Bronchial epithelial cell (primary cell): ENCODE results near the gene STUB1. TPM values are rescaled to one million over a fixed set of nuclear protein-coding genes. Genes with fewer than 3 reads are reported as not detected.

Experiments used
- DNase-seq: peaks from one replicate; pipeline ENCODE4 v3.0.0-alpha.2; 2010; ENCODE audit warnings: low read depth
- FAIRE-seq: peaks from 2 replicates; lab custom pipeline; 2011; peaks lifted over from hg19 to GRCh38; lab: Jason Lieb, UNC
- H3K27me3 ChIP-seq: 2 replicates; pipeline ENCODE4 v1.5.1; 2011; ENCODE audit warnings: low read length; ENCODE audit not compliant: control insufficient read depth, insufficient read depth
- H3K36me3 ChIP-seq: 2 replicates; pipeline ENCODE4 v1.5.1; 2011; ENCODE audit warnings: low read length; ENCODE audit not compliant: control insufficient read depth, insufficient read depth
- H3K4me3 ChIP-seq: 2 replicates; pipeline ENCODE4 v1.5.1; 2011; ENCODE audit warnings: mild to moderate bottlenecking, low read depth, low read length, control low read depth
- total RNA-seq: library from RNA; depleted of rRNA; stranded (reverse); fragments of >200 nt; gene quantifications from 2 replicates; pipeline ENCODE4 v1.2.1, GENCODE V29; 2014
- TF ChIP-seq, protein P1 (sequence below): IDR thresholded peaks from 2 replicates; pipeline ENCODE4 v1.5.1; 2011; ENCODE audit warnings: mild to moderate bottlenecking, moderate library complexity, low read length, control low read depth, inconsistent platforms; ENCODE audit not compliant: insufficient read depth, severe bottlenecking

STUB1 gene
- total RNA-seq: 159 and 204 TPM in 2 replicates

DNA sequence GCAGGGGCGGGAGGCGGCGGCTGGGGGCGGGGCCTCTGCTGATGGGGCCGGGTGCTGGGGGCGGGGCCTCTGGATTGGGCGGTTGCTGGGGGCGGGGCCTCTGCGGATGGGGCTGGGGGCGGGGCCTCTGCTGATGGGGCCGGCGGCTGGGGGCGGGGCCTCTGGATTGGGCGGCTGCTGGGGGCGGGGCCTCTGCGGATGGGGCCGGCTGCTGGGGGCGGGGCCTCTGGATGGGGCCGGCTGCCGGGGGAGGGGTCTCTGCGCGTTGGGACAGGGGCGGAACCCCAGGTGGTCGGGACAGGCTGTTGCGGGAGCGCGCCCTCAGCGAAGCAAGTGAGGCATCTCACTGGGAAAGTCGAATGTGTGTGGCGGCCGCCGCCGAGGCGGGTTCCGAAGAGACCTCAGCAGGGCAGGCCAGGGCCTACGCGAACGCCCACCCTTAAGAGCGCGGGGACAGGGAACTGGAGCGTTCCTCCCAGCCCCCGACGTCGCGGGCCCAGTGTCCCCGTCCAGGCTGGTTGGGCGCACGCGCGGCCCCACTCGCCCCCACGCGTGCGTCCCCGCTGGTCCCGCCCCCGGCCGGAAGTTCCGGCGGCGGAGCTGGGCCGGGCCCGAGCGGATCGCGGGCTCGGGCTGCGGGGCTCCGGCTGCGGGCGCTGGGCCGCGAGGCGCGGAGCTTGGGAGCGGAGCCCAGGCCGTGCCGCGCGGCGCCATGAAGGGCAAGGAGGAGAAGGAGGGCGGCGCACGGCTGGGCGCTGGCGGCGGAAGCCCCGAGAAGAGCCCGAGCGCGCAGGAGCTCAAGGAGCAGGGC lies at the start of gene STUB1:
Gene STUB1, plus strand, starts transcription at position 597 of the 811 bp plus-strand sequence. Its CDS starts 116 bp downstream, at position 713.
- Histone ChIP-seq H3K36me3 (peaks cover 22% of the 10 kb centered on the region), H3K27me3 (no peaks in the 10 kb centered on the region), H3K4me3 (peak within 1 kb of the TSS; percentile 72)
- TF ChIP-seq, protein P1, sequence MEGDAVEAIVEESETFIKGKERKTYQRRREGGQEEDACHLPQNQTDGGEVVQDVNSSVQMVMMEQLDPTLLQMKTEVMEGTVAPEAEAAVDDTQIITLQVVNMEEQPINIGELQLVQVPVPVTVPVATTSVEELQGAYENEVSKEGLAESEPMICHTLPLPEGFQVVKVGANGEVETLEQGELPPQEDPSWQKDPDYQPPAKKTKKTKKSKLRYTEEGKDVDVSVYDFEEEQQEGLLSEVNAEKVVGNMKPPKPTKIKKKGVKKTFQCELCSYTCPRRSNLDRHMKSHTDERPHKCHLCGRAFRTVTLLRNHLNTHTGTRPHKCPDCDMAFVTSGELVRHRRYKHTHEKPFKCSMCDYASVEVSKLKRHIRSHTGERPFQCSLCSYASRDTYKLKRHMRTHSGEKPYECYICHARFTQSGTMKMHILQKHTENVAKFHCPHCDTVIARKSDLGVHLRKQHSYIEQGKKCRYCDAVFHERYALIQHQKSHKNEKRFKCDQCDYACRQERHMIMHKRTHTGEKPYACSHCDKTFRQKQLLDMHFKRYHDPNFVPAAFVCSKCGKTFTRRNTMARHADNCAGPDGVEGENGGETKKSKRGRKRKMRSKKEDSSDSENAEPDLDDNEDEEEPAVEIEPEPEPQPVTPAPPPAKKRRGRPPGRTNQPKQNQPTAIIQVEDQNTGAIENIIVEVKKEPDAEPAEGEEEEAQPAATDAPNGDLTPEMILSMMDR: no peak
- FAIRE-seq (no peak), DNase-seq (peak; percentile 61)

DNA sequence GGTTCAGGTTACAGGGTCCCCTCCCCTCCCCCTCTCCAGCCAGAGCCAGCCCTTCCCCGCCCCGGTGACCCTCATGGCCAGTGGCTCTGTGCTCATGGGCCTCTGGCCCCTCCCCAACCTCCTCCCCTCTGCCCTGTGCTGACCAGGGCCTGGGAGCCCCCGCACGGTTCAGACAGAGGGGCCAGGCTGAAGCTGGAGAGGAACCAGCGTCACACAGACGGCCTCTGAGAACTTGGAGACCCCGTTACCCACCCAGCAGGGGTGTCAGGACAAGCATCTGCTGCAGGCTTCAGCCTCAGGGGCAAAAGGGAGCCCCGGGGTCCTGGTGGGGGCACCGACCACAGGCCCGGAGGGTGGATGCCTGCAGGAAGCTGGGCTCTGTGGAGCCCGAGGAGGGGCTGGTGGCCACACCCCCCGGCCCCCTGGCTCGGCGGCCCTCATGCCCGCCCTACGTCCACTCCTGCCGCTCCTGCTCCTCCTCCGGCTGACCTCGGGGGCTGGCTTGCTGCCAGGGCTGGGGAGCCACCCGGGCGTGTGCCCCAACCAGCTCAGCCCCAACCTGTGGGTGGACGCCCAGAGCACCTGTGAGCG lies 49.3 kb upstream of the STUB1 start, which contains the start of gene WFIKKN1:
Gene WFIKKN1, plus strand, starts transcription at position 171 of the 591 bp plus-strand sequence. Its CDS starts 269 bp downstream, at position 440.
- TF ChIP-seq, protein P1: no peak
- FAIRE-seq: no peak
- Histone ChIP-seq H3K27me3 (no peaks in the 10 kb centered on the region), H3K36me3 (peaks cover 5% of the 10 kb centered on the region), H3K4me3 (no peak within 1 kb of the TSS)
- DNase-seq: no peak

DNA sequence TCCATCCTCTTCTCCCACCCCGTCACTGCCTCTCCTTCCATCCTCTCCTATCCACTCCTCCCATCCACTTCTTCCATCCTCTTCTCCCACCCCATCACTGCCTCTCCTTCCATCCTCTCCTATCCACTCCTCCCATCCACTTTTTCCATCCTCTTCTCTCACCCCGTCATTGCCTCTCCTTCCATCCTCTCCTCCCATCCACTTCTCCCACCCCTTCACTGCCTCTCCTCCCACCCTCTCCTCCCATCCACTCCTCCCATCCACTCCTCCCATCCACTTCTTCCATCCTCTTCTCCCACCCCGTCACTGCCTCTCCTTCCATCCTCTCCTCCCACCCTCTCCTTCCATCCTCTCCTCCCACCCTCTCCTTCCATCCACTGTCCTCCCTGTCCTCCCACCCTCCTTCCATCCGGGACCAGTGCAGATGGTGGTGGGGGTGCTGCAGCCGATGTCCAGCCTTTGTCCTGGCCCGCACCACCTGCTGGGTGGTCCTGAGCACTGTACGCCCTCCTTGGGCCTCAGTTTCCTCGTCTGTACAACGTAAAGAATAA lies 48.3 kb upstream of the STUB1 start:
- no peaks in the 10 kb centered on the region for H3K27me3 ChIP-seq
- no peak for DNase-seq
- peaks cover 5% of the 10 kb centered on the region for H3K36me3 ChIP-seq
- TF ChIP-seq, protein P1: no peak
- H3K4me3 ChIP-seq: no peak overlapping the region
- no peak for FAIRE-seq

DNA sequence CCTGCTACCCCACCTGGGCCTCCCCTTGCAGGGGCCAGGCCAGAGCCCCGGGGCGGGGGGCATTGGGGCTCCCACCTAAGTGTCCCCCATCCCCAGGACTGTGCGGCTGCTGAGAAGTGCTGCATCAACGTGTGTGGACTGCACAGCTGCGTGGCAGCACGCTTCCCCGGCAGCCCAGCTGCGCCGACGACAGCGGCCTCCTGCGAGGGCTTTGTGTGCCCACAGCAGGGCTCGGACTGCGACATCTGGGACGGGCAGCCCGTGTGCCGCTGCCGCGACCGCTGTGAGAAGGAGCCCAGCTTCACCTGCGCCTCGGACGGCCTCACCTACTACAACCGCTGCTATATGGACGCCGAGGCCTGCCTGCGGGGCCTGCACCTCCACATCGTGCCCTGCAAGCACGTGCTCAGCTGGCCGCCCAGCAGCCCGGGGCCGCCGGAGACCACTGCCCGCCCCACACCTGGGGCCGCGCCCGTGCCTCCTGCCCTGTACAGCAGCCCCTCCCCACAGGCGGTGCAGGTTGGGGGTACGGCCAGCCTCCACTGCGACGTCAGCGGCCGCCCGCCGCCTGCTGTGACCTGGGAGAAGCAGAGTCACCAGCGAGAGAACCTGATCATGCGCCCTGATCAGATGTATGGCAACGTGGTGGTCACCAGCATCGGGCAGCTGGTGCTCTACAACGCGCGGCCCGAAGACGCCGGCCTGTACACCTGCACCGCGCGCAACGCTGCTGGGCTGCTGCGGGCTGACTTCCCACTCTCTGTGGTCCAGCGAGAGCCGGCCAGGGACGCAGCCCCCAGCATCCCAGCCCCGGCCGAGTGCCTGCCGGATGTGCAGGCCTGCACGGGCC lies 47.5 kb upstream of the STUB1 start:
- DNase-seq: no peak
- Histone ChIP-seq H3K4me3 (no peak overlapping the region), H3K27me3 (no peaks in the 10 kb centered on the region), H3K36me3 (peaks cover 3% of the 10 kb centered on the region)
- TF ChIP-seq, protein P1: no peak
- no peak for FAIRE-seq

DNA sequence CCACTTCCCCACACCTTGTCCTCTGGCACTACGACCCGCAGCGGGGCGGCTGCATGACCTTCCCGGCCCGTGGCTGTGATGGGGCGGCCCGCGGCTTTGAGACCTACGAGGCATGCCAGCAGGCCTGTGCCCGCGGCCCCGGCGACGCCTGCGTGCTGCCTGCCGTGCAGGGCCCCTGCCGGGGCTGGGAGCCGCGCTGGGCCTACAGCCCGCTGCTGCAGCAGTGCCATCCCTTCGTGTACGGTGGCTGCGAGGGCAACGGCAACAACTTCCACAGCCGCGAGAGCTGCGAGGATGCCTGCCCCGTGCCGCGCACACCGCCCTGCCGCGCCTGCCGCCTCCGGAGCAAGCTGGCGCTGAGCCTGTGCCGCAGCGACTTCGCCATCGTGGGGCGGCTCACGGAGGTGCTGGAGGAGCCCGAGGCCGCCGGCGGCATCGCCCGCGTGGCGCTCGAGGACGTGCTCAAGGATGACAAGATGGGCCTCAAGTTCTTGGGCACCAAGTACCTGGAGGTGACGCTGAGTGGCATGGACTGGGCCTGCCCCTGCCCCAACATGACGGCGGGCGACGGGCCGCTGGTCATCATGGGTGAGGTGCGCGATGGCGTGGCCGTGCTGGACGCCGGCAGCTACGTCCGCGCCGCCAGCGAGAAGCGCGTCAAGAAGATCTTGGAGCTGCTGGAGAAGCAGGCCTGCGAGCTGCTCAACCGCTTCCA lies 46.7 kb upstream of the STUB1 start:
- no peaks in the 10 kb centered on the region for H3K27me3 ChIP-seq
- peaks cover 3% of the 10 kb centered on the region for H3K36me3 ChIP-seq
- no peak overlapping the region for H3K4me3 ChIP-seq
- no peak for DNase-seq
- FAIRE-seq: no peak
- TF ChIP-seq, protein P1: no peak
